ENCODE results near the gene SLC49A4.

DNA sequence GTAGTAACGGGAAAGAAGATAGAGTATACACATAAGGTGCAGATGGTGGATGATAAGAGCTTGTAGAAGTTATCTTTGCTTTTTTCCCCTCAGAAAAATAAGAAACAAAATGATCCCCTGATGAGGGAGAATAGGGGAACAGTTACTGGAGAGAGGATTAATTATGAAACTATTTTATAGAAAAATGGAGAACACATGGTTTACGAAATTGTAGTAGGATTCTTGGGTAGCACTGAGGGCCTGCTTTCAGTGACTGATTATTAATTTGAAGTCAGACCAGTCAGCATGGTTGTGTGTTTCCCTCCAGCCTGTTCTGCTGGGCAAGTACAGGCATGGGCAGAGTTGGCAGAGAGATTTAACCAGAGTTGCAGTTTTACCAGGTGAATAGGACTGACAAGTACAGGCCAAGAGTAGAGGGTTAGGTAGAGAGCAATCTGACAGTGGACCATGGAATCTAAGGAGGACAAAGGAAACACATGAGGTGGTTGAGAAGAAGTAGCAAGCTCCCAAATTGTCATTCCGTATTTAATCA lies 5.9 kb downstream of the SLC49A4 start:
- TF ChIP-seq, protein P1, sequence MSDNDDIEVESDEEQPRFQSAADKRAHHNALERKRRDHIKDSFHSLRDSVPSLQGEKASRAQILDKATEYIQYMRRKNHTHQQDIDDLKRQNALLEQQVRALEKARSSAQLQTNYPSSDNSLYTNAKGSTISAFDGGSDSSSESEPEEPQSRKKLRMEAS (IDR thresholded peaks at IDR 0.05): no peak
- TF ChIP-seq CTCF (IDR thresholded peaks at IDR 0.05) (no peak), RNF2 (IDR thresholded peaks at IDR 0.05; ENCODE audit: borderline replicate concordance, low read depth) (no peak), POLR2A (IDR thresholded peaks at IDR 0.05; ENCODE audit: low read length) (no peak), REST (IDR thresholded peaks at IDR 0.05) (no peak), SMC3 (IDR thresholded peaks at IDR 0.05) (no peak), CHD2 (IDR thresholded peaks at IDR 0.05; ENCODE audit: low read length, partially characterized antibody) (no peak), RAD21 (conservative IDR thresholded peaks at IDR 0.05 in 1 of 2, IDR thresholded peaks at IDR 0.05 in 1 of 2) (no peak), USF2 (IDR thresholded peaks at IDR 0.05) (no peak)
- TF ChIP-seq, protein P2, sequence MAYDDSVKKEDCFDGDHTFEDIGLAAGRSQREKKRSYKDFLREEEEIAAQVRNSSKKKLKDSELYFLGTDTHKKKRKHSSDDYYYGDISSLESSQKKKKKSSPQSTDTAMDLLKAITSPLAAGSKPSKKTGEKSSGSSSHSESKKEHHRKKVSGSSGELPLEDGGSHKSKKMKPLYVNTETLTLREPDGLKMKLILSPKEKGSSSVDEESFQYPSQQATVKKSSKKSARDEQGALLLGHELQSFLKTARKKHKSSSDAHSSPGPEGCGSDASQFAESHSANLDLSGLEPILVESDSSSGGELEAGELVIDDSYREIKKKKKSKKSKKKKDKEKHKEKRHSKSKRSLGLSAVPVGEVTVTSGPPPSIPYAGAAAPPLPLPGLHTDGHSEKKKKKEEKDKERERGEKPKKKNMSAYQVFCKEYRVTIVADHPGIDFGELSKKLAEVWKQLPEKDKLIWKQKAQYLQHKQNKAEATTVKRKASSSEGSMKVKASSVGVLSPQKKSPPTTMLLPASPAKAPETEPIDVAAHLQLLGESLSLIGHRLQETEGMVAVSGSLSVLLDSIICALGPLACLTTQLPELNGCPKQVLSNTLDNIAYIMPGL (CRISPR knock-in tag; IDR thresholded peaks at IDR 0.05; ENCODE audit: borderline replicate concordance): no peak

All from A549 (cell line).